ENCODE measurements around the gene IMMP2L.

The IMMP2L gene

DNA sequence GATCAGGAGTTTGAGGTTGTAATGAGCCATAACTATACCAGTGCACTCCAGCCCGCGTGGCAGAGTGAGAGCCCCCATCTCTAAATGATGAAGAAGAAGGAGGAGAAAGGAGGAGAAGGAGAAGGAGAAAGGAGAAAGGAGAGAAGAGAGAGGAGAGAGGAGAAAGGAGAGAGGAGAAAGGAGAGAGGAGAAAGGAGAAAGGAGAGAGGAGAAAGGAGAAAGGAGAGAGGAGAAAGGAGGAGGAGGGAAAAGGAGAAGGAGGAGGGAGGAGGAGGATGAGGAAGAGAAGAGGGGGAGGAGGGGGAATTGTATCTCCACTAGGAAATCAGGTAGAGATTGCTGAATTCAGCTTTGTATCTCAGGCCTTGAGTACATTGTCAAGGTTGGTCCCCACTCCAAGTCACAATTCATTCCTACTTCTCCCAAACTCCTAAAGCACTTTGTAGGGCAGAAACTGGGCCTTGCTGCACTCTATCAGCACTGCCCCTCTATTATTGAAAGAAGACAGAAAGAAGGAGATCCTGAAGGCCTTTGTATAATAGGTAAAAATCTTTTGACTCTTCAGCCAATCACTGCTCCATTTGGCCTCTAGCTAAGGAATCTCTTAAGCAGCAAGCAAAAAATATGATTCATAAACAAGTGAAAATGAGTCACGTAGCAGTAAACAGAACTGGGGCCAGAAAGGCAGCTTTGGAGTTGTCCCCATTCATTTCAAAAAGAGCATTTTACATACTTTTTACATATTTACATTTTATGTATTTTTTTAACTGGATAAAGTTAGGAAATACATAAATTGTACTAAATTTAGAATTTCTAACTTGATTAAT is 178.0 kb downstream of the IMMP2L start:
- no peak for DNase-seq

DNA sequence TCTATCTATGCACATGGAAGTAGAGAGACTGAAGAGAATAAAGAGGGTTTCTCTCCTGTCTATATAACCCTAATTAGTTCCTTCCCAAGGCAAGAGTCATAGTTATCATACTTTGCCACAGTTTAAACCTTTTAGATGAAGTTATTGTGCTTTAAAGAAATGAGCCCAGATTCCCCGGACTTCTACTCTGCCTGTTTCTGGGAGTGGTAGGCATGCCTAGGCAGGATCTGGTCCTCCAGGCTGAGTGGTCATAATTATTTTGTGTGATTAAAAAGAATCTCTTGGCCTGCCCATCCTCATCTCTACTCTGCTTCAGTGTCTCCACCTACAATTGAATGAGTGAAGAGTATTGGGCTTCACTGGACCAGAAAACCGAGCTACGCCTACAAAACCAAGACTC is 179.2 kb downstream of the IMMP2L start:
- no peak for DNase-seq

- DNase-seq = no peak
Observed at GRCh38 chr7:111381590-111381989, 180.7 kb downstream of the IMMP2L start.

DNA sequence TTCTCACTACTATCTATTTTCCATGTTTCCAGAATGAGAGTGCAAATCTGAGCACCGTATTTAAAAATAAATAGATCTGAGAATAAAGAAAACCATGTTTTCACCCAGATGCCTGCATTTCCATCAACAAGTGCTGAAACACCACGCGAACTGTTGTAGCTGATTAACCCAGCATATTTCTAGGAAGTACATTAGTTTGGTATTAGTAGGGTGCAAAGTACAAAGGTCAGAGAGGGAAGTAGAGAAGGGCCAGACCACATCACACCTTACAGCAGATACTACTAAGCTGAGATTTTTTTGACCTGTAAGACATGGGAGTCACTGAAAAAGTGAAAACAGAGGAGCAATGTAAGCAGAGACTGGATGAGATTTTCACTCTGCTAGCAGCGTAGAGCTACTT is 181.3 kb downstream of the IMMP2L start:
- DNase-seq = no peak

DNA sequence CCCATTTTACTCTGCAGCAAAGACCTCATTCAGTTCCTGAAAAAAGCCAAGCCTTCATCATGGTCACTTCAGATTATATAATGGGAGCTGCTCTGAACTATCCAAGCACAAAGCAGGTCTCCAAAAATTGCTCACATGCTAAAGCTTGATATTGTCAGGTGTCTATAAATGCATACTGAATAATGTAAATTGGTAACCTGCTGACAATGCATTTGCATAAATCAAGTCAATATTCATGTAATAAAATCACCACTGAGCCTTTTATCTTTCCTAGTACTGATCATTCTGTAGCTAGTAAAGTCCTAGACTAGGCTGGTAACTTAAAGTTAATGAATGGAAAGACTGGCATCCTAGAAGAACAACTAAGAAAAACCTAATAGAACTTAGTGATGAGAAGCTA is 188.3 kb downstream of the IMMP2L start:
- DNase-seq = no peak

DNA sequence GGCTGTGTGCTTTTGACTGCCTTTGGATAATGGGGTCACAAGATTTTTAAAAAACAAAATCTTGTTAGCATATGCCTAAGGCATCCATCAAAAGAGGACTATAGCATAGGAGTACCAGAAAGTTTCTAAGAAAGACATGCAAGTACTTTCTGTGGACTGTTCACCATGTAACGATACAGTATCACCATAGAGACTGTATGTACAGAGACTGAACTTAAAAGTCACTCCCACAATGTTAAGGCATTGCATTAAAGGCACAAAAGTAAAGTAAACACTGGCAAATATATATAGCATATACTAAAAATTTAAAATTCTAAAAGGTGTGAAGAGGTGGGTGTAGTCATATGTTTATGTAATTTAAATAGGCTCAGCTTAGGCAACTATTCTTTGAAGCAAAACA is 190.9 kb downstream of the IMMP2L start:
- DNase-seq = no peak

GRCh38 chr7:111370002-111370401 is 192.3 kb downstream of the IMMP2L start:
- no peak for DNase-seq

GRCh38 chr7:111368381-111369065 is 193.8 kb downstream of the IMMP2L start:
- DNase-seq = no peak

GRCh38 chr7:111364413-111364812 is 197.9 kb downstream of the IMMP2L start:
- no peak for DNase-seq

- DNase-seq = no peak
Observed at GRCh38 chr7:111363099-111363498, 199.2 kb downstream of the IMMP2L start.

DNA sequence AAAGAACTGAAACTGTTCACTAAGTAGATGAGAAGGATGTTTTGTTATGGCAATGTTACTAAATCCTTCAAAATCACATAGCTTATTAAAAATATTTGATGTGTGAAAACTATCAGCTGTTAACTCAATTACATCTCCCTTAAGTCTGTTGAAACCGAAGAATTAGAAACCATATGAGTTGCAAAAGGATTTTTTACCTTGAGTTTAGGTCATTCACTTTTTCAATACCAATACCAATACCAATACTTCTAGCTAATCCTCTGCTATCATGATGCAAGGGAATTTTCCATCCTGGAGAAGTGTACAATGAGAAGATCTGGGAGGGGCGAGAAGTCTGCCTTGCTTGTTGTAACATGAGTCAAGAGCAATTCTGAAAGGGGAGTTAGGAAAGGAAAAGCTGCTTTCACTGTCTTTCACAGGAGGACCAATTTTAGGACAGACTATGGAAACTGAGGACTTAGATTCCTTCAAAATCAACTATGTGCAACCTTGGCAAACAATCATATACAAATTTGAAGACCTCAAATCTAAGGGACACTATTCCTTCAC is 199.7 kb downstream of the IMMP2L start:
- DNase-seq = no peak

- no peak for DNase-seq
Observed at GRCh38 chr7:111358915-111359314, 203.4 kb downstream of the IMMP2L start.

DNA sequence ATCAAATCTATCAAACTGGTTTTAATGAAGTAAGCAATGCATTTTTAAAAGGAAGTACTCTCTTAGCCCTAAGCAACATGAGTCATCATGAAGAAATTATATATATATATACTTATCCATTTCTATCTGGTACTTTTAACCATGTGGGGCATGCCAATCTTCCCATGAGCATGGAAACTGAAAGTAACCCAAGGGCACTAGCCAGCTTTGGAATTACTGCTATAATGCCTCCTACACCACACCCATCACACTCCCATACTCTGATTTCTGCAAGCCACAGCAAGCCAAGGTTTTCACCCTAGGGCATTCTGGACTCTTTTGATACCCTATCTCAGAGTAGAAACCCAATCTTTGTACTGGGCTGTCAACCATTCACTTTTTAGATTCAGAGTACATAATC is 204.6 kb downstream of the IMMP2L start:
- no peak for DNase-seq

GRCh38 chr7:111356941-111357340 is 205.4 kb downstream of the IMMP2L start:
- DNase-seq = no peak

DNA sequence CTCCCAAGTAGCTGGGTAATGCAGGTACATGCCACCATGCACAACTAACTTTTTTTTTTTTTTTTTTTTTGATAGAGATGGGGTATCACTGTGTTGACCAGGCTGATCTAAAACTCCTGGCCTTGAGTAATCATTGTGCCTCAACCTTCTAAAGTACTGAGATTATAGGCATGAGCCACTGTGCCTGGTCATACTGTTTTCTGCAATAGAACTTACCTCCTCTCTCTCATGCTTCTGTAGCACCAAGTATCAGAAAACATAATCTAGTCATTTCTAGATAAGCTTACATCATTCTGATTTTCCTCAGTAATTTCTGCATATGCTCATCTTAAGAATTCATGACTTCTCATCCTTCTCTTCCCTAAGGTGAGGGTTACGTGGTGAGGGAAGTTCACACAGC is 210.0 kb downstream of the IMMP2L start:
- DNase-seq = no peak

DNA sequence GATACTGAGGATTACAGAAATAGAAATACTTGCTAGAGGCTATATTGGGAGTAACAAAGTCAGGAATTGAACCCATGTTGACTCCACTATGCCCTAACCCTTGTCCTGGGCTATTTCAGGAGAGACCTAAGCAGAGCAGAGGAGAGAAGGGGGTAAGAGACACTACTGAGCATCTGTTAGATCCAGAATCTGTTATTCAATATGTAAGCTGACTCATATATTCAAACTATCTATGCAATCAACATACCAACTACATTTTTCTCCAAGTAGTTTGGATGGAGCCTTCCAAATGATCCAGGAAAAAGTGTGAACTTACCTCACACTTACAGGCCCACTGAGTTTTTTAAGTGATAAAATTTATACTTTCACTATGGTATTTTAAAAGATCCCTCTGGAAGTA is 216.1 kb downstream of the IMMP2L start:
- DNase-seq = no peak

- no peak for DNase-seq
Observed at GRCh38 chr7:111343017-111343416, 219.3 kb downstream of the IMMP2L start.

DNA sequence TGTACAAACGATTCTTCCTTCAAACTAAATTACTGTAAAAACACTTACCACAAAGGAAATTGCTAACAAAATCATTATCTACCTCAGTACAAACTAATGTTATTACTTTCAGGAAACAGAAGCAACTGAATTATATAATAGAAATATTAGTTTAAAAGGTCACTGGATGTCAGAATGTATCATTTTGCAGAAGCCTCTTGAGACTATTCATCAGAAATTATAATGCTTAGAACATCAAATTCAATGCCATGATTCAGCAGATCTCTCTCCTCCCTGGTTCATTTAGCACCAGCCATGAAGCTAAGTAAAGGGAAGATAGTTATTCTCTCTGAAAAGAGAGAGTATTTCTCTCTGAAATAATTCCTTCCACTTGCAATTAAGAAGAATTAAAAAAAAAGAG is 223.3 kb downstream of the IMMP2L start:
- no peak for DNase-seq

GRCh38 chr7:111333010-111333409 is 229.3 kb downstream of the IMMP2L start:
- no peak for DNase-seq

DNA sequence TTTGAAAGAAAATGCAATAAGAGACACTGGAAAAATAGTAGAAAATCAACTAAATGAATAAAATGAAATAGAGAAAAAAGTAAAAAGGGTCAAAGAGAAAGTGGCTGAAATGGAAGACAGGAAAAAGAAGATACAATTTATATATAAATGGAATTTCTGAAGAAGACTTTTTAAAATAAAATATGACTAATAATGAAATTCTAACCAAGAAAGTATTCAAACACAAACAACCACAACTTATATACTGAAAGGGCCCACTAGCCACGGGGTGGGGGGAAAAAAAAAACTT is 232.1 kb downstream of the IMMP2L start:
- DNase-seq = no peak

- no peak for DNase-seq
Observed at GRCh38 chr7:111329367-111330234, 232.7 kb downstream of the IMMP2L start.

GRCh38 chr7:111328487-111328886 is 233.8 kb downstream of the IMMP2L start:
- DNase-seq = no peak

- no peak for DNase-seq
Observed at GRCh38 chr7:111324776-111325175, 237.5 kb downstream of the IMMP2L start.

DNA sequence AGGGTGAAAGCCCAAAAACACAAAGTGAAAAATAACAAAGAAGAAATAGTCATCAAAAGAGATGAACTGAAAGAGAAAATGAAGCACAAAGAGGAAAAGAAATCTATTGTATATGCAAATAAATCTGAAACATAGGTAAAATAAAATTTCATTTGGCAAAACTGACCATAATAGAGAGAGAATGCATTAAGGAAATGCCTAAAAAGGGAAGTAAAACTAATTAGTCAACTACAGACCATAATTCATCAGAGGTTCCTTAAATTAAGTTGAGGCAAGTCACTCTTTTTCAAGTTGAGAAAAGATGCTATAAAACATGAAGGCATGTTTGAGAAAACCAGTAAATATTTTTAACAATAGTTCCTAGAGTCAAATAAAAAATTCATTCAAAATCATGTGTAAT is 238.1 kb downstream of the IMMP2L start:
- no peak for DNase-seq

Data from NCI-H2171 (cell line).